H1 (cell line): ENCODE data around the gene PACSIN1. TPM values are rescaled to one million over a fixed set of nuclear protein-coding genes. Genes with fewer than 3 reads are reported as not detected.
A peak's percentile ranks its signal among the peaks of the same experiment; 100 is the strongest.

Experiments used
- CTCF ChIA-PET: fragments of 300-600 bp; sonication (Branson Sonifier 250); formaldehyde crosslinking; loops from one replicate; lab custom pipeline; 2021; ENCODE audit not compliant: partially characterized antibody; lab: Charles Lee
- POLR2A ChIA-PET: fragments of 300-600 bp; sonication (Branson Sonifier 250); formaldehyde crosslinking; loops from one replicate; lab custom pipeline; 2021; ENCODE audit warnings: inconsistent platforms; ENCODE audit not compliant: partially characterized antibody; lab: Charles Lee
- DNase-seq, 2 experiments: peaks; one replicate each; pipeline versions ENCODE4 v3.0.0 to v3.0.0-alpha.2; 2010 to 2022; ENCODE audit warnings: low spot score in 2 of 2, low read depth in 1 of 2, mixed read lengths in 1 of 2
- FAIRE-seq: peaks from 2 replicates; lab custom pipeline; 2011; peaks lifted over from hg19 to GRCh38; lab: Jason Lieb, UNC
- H2AFZ ChIP-seq: 2 replicates; pipeline ENCODE4 v1.8.1; 2012; ENCODE audit warnings: low read length, inconsistent platforms
- H2AK5ac ChIP-seq: 2 replicates; pipeline ENCODE4 v1.6.1; 2013; ENCODE audit warnings: low read depth, low read length
- H2BK120ac ChIP-seq: replicated peaks from 2 replicates; pipeline ENCODE3; 2013; ENCODE audit warnings: low read depth, low read length, inconsistent platforms
- H2BK12ac ChIP-seq: 2 replicates; pipeline ENCODE4 v1.6.1; 2013; ENCODE audit warnings: low read depth, low read length
- H2BK15ac ChIP-seq: 2 replicates; pipeline ENCODE4 v1.6.1; 2013; ENCODE audit warnings: low read length
- H2BK20ac ChIP-seq: 2 replicates; pipeline ENCODE4 v1.6.1; 2013; ENCODE audit warnings: low read length
- H2BK5ac ChIP-seq: 2 replicates; pipeline ENCODE4 v1.6.1; 2013; ENCODE audit warnings: low read depth, low read length
- H3K14ac ChIP-seq: 2 replicates; pipeline ENCODE4 v1.6.1; 2013; ENCODE audit warnings: inconsistent platforms; ENCODE audit not compliant: insufficient read length
- H3K18ac ChIP-seq: 2 replicates; pipeline ENCODE4 v1.6.1; 2013; ENCODE audit warnings: low read length; ENCODE audit errors: extremely low read depth
- H3K23ac ChIP-seq: 2 replicates; pipeline ENCODE4 v1.6.1; 2013; ENCODE audit warnings: inconsistent platforms; ENCODE audit not compliant: insufficient read length
- H3K23me2 ChIP-seq: 2 replicates; pipeline ENCODE4 v1.6.1; 2013; ENCODE audit warnings: low read depth, low read length
- H3K27ac ChIP-seq: 2 replicates; pipeline ENCODE4 v1.6.1; 2011; ENCODE audit warnings: low read depth, low read length, inconsistent platforms
- H3K27me3 ChIP-seq, 4 experiments: replicated peaks in 1 of 4; 1 replicate in 1 of 4; 2 replicates in 3 of 4; pipeline versions ENCODE4 v1.6.1 to v1.8.1; 2011 to 2013; ENCODE audit warnings: low read length in 3 of 4, mild to moderate bottlenecking in 3 of 4, inconsistent platforms in 2 of 4, mixed read lengths in 2 of 4, moderate library complexity in 1 of 4; ENCODE audit not compliant: control insufficient read depth in 3 of 4, insufficient read depth in 3 of 4; ENCODE audit errors: extremely low read depth in 1 of 4
- H3K36me3 ChIP-seq, 4 experiments: 2 replicates each; pipeline versions ENCODE4 v1.6.1 to v1.8.1; 2011 to 2013; ENCODE audit warnings: mild to moderate bottlenecking in 4 of 4, low read length in 3 of 4, moderate library complexity in 2 of 4, control low read depth in 1 of 4, inconsistent platforms in 1 of 4; ENCODE audit not compliant: insufficient read depth in 4 of 4, control insufficient read depth in 2 of 4
- H3K4ac ChIP-seq: replicated peaks from 2 replicates; pipeline ENCODE3; 2013; ENCODE audit warnings: low read length, low read depth, mixed read lengths, inconsistent platforms; ENCODE audit not compliant: insufficient read length
- H3K4me1 ChIP-seq, 4 experiments: replicated peaks in 1 of 4; 1 replicate in 1 of 4; 2 replicates in 3 of 4; pipeline versions ENCODE4 v1.6.1 to v1.8.1; 2011 to 2013; ENCODE audit warnings: low read length in 3 of 4, inconsistent platforms in 2 of 4, mixed read lengths in 1 of 4; ENCODE audit not compliant: insufficient read depth in 4 of 4, control insufficient read depth in 3 of 4
- H3K4me2 ChIP-seq, 2 experiments: 2 replicates each; pipeline versions ENCODE4 v1.6.1 to v1.8.1; 2011 to 2013; ENCODE audit warnings: low read depth in 2 of 2, low read length in 2 of 2, control low read depth in 1 of 2, inconsistent platforms in 1 of 2, mild to moderate bottlenecking in 1 of 2; ENCODE audit not compliant: insufficient read depth in 1 of 2
- H3K4me3 ChIP-seq, 4 experiments: fragments of 200-600, 300-600 bp in 1 of 4; sonication (generic), shearing (Covaris generic), sonication (Bioruptor Twin) in 1 of 4; 2 replicates each; pipeline versions ENCODE4 v1.5.1 to v1.8.1; 2011 to 2016; ENCODE audit warnings: low read length in 4 of 4, low read depth in 3 of 4, control low read depth in 2 of 4, inconsistent platforms in 2 of 4, mild to moderate bottlenecking in 2 of 4, mixed read lengths in 1 of 4, moderate library complexity in 1 of 4; ENCODE audit not compliant: insufficient read depth in 2 of 4; ENCODE audit errors: extremely low read depth in 1 of 4
- H3K56ac ChIP-seq: replicated peaks from 2 replicates; pipeline ENCODE3; 2013; ENCODE audit warnings: low read depth, mild to moderate bottlenecking, mixed read lengths, low read length, inconsistent platforms; ENCODE audit not compliant: insufficient read length
- H3K79me1 ChIP-seq: 2 replicates; pipeline ENCODE4 v1.6.1; 2013; ENCODE audit warnings: low read depth, low read length, control low read depth
- H3K79me2 ChIP-seq, 2 experiments: 2 replicates each; pipeline versions ENCODE4 v1.6.1 to v1.8.1; 2012 to 2013; ENCODE audit warnings: low read length in 2 of 2, mild to moderate bottlenecking in 2 of 2, inconsistent platforms in 1 of 2; ENCODE audit not compliant: insufficient read depth in 2 of 2, control insufficient read depth in 1 of 2
- H3K9ac ChIP-seq, 4 experiments: replicated peaks in 1 of 4; 1 replicate in 1 of 4; 2 replicates in 3 of 4; pipeline versions ENCODE4 v1.6.1 to v1.8.1; 2011 to 2013; ENCODE audit warnings: low read depth in 3 of 4, low read length in 3 of 4, control low read depth in 2 of 4, mild to moderate bottlenecking in 2 of 4, moderate library complexity in 2 of 4, inconsistent platforms in 1 of 4; ENCODE audit errors: extremely low read depth in 1 of 4
- H3K9me3 ChIP-seq, 2 experiments: 2 replicates each; pipeline versions ENCODE4 v1.6.1 to v1.8.1; 2012 to 2013; ENCODE audit warnings: mild to moderate bottlenecking in 2 of 2, moderate library complexity in 2 of 2, control low read depth in 1 of 2, inconsistent platforms in 1 of 2, low read depth in 1 of 2, low read length in 1 of 2, mixed read lengths in 1 of 2; ENCODE audit not compliant: insufficient read depth in 2 of 2
- H4K20me1 ChIP-seq, 2 experiments: replicated peaks in 1 of 2; 2 replicates each; pipeline versions ENCODE3 to v1.8.1; 2011 to 2013; ENCODE audit warnings: inconsistent platforms in 2 of 2, low read length in 2 of 2, mild to moderate bottlenecking in 1 of 2; ENCODE audit not compliant: insufficient read depth in 2 of 2, control insufficient read depth in 1 of 2
- H4K5ac ChIP-seq: 2 replicates; pipeline ENCODE4 v1.6.1; 2013; ENCODE audit warnings: low read length, low read depth, mixed read lengths, inconsistent platforms; ENCODE audit not compliant: insufficient read length
- H4K8ac ChIP-seq: 2 replicates; pipeline ENCODE4 v1.8.0; 2013; ENCODE audit warnings: mild to moderate bottlenecking, moderate library complexity, low read length, inconsistent platforms; ENCODE audit not compliant: insufficient read depth; ENCODE audit errors: extremely low read depth
- H4K91ac ChIP-seq: replicated peaks from 2 replicates; pipeline ENCODE3; 2013; ENCODE audit warnings: low read length, mixed read lengths, inconsistent platforms; ENCODE audit not compliant: insufficient read length
- BCL11A ChIP-seq, 2 experiments: IDR thresholded peaks; one replicate each; pipeline ENCODE4 v1.6.1; 2011; ENCODE audit warnings: low read depth in 2 of 2, low read length in 2 of 2, mild to moderate bottlenecking in 2 of 2
- CHD2 ChIP-seq: IDR thresholded peaks from 2 replicates; pipeline ENCODE4 v1.6.1; 2012; ENCODE audit warnings: low read length, improper control_type of control experiment
- HDAC6 ChIP-seq: IDR thresholded peaks from one replicate; pipeline ENCODE4 v1.7.1; 2012; ENCODE audit warnings: low read depth, mild to moderate bottlenecking, inconsistent platforms, low read length, moderate library complexity
- JUND ChIP-seq: IDR thresholded peaks from 2 replicates; pipeline ENCODE4 v1.6.1; 2011; ENCODE audit warnings: mild to moderate bottlenecking, improper control_type of control experiment, low read length
- KDM4A ChIP-seq: IDR thresholded peaks from one replicate; pipeline ENCODE4 v1.7.1; 2012; ENCODE audit warnings: low read depth, mild to moderate bottlenecking, moderate library complexity, low read length, inconsistent platforms; ENCODE audit not compliant: severe bottlenecking
- MAFK ChIP-seq: IDR thresholded peaks from 2 replicates; pipeline ENCODE4 v1.6.1; 2012; ENCODE audit warnings: low read depth, mild to moderate bottlenecking, improper control_type of control experiment, low read length
- POU5F1 ChIP-seq: IDR thresholded peaks from 2 replicates; pipeline ENCODE4 v1.6.1; 2011; ENCODE audit warnings: low read depth, mild to moderate bottlenecking, low read length, moderate library complexity
- RBBP5 ChIP-seq: IDR thresholded peaks from 2 replicates; pipeline ENCODE4 v1.7.1; 2012; ENCODE audit warnings: low read depth, mild to moderate bottlenecking, inconsistent platforms, low read length, moderate library complexity, borderline replicate concordance
- RFX5 ChIP-seq: IDR thresholded peaks from 2 replicates; pipeline ENCODE4 v1.6.1; 2011; ENCODE audit warnings: low read depth, low read length, improper control_type of control experiment, borderline replicate concordance
- SP4 ChIP-seq: IDR thresholded peaks from 2 replicates; pipeline ENCODE4 v1.6.1; 2012; ENCODE audit warnings: low read length, inconsistent platforms
- SUZ12 ChIP-seq: fragments of 200-600 bp; sonication (generic); IDR thresholded peaks from 2 replicates; pipeline ENCODE4 v1.6.1; 2012; ENCODE audit warnings: mild to moderate bottlenecking, inconsistent platforms, low read length, moderate library complexity, mixed read lengths
- TBP ChIP-seq: IDR thresholded peaks from 2 replicates; pipeline ENCODE4 v1.6.1; 2011; ENCODE audit warnings: low read depth, low read length, improper control_type of control experiment
- ZNF274 ChIP-seq: IDR thresholded peaks from 2 replicates; pipeline ENCODE4 v1.7.0; 2012; ENCODE audit warnings: low read length, borderline replicate concordance; ENCODE audit errors: extremely low read depth
- WGBS, 2 experiments: shearing (Covaris generic) in 1 of 2; methylation state at CpG; one replicate each; pipeline versions ENCODE4 v1.1.6 to v1.1.7; 2013 to 2015; ENCODE audit warnings: low lambda C conversion rate in 2 of 2, mixed read lengths in 2 of 2, inconsistent platforms in 1 of 2, low coverage in 1 of 2, missing lambda C conversion rate in 1 of 2; ENCODE audit not compliant: insufficient replicate concordance in 2 of 2, insufficient coverage in 1 of 2, insufficient read length in 1 of 2; ENCODE audit errors: extremely low coverage in 1 of 2, missing lambda C conversion rate in 1 of 2; 5-methylcytosine and 5-hydroxymethylcytosine counted together
- polyA plus RNA-seq, 7 experiments: library from polyadenylated mRNA; depleted of rRNA in 3 of 7; stranded (reverse) in 5 of 7; unstranded in 2 of 7; fragments of >200 nt in 5 of 7; fragments of 200-250 nt in 2 of 7; gene quantifications; 1 replicate in 5 of 7; 2 replicates in 1 of 7; 4 replicates in 1 of 7; pipeline versions ENCODE4 v1.2.1 to v1.2.3, GENCODE V29; 2011 to 2013; ENCODE audit warnings: missing spikeins in 2 of 7, mixed read lengths in 2 of 7
- total RNA-seq: library from RNA; stranded (reverse); fragmentation: NEBNext Ultra II Directional; extraction: Animal tissue kit (Norgen Biotek cat#: 25700); gene quantifications from 2 replicates; pipeline ENCODE4 v1.2.1, GENCODE V29; 2021
- TF ChIP-seq, protein P1 (sequence below): IDR thresholded peaks from 2 replicates; pipeline ENCODE4 v1.6.1; 2012; ENCODE audit warnings: inconsistent platforms

PACSIN1 gene
- total and polyA plus RNA-seq, 2 of the 8 experiments (the other 6 are each of a cell fraction or from before 2014, with no cell fraction given), result 5.9 to 11.1 TPM

DNA sequence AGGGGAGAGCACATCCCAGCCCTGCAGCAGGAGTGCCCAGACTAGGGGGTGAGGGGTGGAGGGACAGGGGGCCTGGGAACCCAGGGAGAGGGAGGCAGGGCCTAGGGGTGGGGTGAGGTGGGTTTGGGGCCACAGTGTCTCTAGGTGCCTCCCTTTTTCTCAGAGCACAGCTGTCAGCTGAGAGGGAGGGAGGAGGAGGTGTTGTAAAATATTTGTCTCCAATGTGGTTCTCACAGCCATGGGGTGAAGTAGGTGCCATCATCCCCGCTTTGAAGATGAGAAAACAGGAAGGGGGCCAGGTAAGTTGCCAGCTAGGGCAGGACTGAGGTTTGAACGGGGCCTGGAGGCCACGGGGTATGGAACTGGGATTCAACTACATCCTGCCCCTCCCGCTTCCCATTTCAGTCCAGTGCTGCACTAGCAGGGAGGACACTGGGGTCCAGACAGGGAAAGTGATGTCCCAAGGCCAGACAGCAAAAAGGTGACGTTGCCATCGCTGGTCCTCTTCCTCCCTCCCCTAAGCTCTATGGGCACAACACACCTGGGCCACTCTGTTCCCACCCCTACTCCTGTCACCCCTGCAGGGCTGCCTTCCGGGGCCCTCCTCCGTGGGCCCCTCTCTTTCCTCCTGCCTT is 20.3 kb downstream of the PACSIN1 start:
- Histone ChIP-seq H3K36me3 (no peaks in the 10 kb centered on the region), H3K4me3 (no peak overlapping the region), H3K4me1 (peaks cover 0 to 7% (median 0%) of the 10 kb centered on the region in 4 experiments; a peak in 2 of 7 replicates), H3K4ac (no peak overlapping the region), H3K27me3 (no peaks in the 10 kb centered on the region), H4K20me1 (no peaks in the 10 kb centered on the region), H2BK15ac (0 out of 2 replicates have a peak overlapping the region, but pooled peaks have one; percentile 40), H3K79me2 (no peaks in the 10 kb centered on the region), H3K9ac (no peak overlapping the region), H3K23me2 (no peaks in the 10 kb centered on the region), H2BK120ac (no peak overlapping the region), H3K56ac (no peak overlapping the region), H2AK5ac (no peak overlapping the region), H2BK20ac (no peak overlapping the region), H3K9me3 (no peaks in the 10 kb centered on the region), H3K4me2 (no peak overlapping the region), H4K8ac (no peak overlapping the region), H2AFZ (no peak overlapping the region), H4K5ac (no peak overlapping the region), H2BK5ac (no peak overlapping the region), H3K79me1 (no peaks in the 10 kb centered on the region), H3K18ac (no peak overlapping the region), H3K23ac (no peak overlapping the region), H3K27ac (no peak overlapping the region), H3K14ac (no peak overlapping the region), H2BK12ac (no peak overlapping the region), H4K91ac (no peak overlapping the region)
- ChIA-PET CTCF (no interaction called here), POLR2A (interaction anchor here (0.9 kb wide), 1 partner anchor 46 kb away, joined by 3 read pairs; no protein-coding TSS in a partner anchor)
- no peak for DNase-seq
- WGBS, 2 experiments, result 90% methylated on average over 8 of the region's 8 CpGs; no CpG with 5 or more reads in 1 of the 2 experiments
- no peak for FAIRE-seq
- TF ChIP-seq JUND, result no peak
- no peak for TF ChIP-seq KDM4A
- TF ChIP-seq SUZ12, result no peak
- no peak for TF ChIP-seq RBBP5
- TF ChIP-seq TBP, result no peak
- no peak for TF ChIP-seq BCL11A (IDR thresholded peaks at IDR 0.05; ENCODE audit: low read depth in 2 of 2, low read length in 2 of 2)
- no peak for TF ChIP-seq MAFK
- no peak for TF ChIP-seq POU5F1
- TF ChIP-seq, protein P1, sequence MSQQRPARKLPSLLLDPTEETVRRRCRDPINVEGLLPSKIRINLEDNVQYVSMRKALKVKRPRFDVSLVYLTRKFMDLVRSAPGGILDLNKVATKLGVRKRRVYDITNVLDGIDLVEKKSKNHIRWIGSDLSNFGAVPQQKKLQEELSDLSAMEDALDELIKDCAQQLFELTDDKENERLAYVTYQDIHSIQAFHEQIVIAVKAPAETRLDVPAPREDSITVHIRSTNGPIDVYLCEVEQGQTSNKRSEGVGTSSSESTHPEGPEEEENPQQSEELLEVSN, result no peak
- TF ChIP-seq SP4, result no peak
- TF ChIP-seq ZNF274, result no peak
- TF ChIP-seq CHD2, result no peak
- TF ChIP-seq RFX5, result no peak
- no peak for TF ChIP-seq HDAC6
